Testis (tissue), 2 donors: Measurements from ENCODE around the gene DLGAP5.

Source experiments
- POLR2A ChIP-seq: fragments of 450-650 bp; IDR thresholded peaks from one replicate; pipeline ENCODE4 v1.6.1; 2017; ENCODE audit warnings: antibody characterized with exemption, mild to moderate bottlenecking, moderate library complexity
- TF ChIP-seq, protein P1 (sequence below), 3 experiments: fragments of 450-650 bp in 2 of 3; fragments of 200-600 bp in 1 of 3; sonication (generic) in 1 of 3; IDR thresholded peaks; one replicate each; pipeline ENCODE4 v1.5.1; 2016 to 2019; ENCODE audit warnings: antibody characterized with exemption in 3 of 3, mild to moderate bottlenecking in 2 of 3, moderate library complexity in 1 of 3

DNA sequence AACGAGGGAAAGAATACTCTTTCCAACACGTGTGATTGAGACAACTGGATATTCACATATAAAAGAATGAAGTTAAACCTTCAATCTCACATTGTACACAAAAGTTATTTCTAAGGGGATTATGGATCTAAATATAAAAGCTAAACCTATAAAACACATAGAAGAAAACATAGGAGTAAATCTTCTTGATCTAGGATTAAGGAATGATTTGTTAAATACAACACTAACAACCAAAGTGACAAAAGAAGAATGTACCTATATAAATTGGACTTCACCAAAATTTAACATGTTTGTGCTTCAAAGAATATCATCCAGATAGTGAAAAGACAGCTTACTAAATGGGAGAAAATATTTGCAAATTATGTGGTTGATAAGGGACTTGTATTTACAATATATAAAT lies 36.9 kb upstream of the DLGAP5 start:
- TF ChIP-seq, protein P1, sequence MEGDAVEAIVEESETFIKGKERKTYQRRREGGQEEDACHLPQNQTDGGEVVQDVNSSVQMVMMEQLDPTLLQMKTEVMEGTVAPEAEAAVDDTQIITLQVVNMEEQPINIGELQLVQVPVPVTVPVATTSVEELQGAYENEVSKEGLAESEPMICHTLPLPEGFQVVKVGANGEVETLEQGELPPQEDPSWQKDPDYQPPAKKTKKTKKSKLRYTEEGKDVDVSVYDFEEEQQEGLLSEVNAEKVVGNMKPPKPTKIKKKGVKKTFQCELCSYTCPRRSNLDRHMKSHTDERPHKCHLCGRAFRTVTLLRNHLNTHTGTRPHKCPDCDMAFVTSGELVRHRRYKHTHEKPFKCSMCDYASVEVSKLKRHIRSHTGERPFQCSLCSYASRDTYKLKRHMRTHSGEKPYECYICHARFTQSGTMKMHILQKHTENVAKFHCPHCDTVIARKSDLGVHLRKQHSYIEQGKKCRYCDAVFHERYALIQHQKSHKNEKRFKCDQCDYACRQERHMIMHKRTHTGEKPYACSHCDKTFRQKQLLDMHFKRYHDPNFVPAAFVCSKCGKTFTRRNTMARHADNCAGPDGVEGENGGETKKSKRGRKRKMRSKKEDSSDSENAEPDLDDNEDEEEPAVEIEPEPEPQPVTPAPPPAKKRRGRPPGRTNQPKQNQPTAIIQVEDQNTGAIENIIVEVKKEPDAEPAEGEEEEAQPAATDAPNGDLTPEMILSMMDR (IDR thresholded peaks at IDR 0.05), result no peak
- no peak for TF ChIP-seq POLR2A
